ENCODE results near the gene EGF.
"Not testable (repeated sequence)": the region's sequence is repeated elsewhere in the genome, so short reads cannot be mapped to it uniquely, and the experiment has no call there.

DNA sequence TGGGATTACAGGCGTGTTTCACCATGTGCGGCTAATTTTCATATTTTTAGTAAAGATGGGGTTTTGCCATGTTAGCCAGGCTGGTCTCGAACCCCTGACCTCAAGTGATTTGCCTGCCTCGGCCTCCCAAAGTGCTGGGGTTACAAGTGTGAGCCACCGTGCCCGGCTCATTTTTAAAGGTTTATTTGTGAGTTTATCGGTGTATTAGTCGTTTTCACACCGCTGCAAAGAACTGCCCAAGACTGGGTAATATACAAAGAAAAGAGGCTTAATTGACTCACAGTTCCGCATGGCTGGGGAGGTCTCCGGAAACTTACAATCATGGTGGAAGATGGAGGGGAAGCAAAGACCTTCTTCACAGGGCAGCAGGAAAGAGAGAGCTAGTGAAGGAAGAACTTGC, 126.5 kb downstream of the EGF start:
- TF ChIP-seq, protein P1, sequence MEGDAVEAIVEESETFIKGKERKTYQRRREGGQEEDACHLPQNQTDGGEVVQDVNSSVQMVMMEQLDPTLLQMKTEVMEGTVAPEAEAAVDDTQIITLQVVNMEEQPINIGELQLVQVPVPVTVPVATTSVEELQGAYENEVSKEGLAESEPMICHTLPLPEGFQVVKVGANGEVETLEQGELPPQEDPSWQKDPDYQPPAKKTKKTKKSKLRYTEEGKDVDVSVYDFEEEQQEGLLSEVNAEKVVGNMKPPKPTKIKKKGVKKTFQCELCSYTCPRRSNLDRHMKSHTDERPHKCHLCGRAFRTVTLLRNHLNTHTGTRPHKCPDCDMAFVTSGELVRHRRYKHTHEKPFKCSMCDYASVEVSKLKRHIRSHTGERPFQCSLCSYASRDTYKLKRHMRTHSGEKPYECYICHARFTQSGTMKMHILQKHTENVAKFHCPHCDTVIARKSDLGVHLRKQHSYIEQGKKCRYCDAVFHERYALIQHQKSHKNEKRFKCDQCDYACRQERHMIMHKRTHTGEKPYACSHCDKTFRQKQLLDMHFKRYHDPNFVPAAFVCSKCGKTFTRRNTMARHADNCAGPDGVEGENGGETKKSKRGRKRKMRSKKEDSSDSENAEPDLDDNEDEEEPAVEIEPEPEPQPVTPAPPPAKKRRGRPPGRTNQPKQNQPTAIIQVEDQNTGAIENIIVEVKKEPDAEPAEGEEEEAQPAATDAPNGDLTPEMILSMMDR (IDR thresholded peaks at IDR 0.05) = not testable (repeated sequence)
- not testable (repeated sequence) for TF ChIP-seq POLR2A (IDR thresholded peaks at IDR 0.05)

Data from heart left ventricle (tissue), 13 donors.